Neural progenitor cell (in vitro differentiated cells): ENCODE results near the gene NELFCD. TPM values are rescaled to one million over a fixed set of nuclear protein-coding genes. Genes with fewer than 3 reads are reported as not detected.

Experiments
- DNase-seq: peaks from one replicate; pipeline ENCODE4 v3.0.0-alpha.2; 2016; ENCODE audit warnings: low spot score
- H2AFZ ChIP-seq: fragments of 200-600 bp; sonication (generic); replicated peaks from 2 replicates; pipeline ENCODE4 v1.6.1; 2016; ENCODE audit warnings: antibody characterized with exemption
- H3F3A ChIP-seq: fragments of 200-600 bp; sonication (generic); 2 replicates; pipeline ENCODE4 v1.6.1; 2016; ENCODE audit warnings: antibody characterized with exemption, low read depth
- H3K27ac ChIP-seq: fragments of 200-600 bp; sonication (generic); 2 replicates; pipeline ENCODE4 v1.5.1; 2016; ENCODE audit warnings: mild to moderate bottlenecking
- H3K27me3 ChIP-seq: fragments of 200-600 bp; sonication (generic); 2 replicates; pipeline ENCODE4 v1.6.1; 2016; ENCODE audit warnings: mild to moderate bottlenecking, moderate library complexity
- H3K36me3 ChIP-seq: fragments of 200-600 bp; sonication (generic); 2 replicates; pipeline ENCODE4 v1.5.1; 2016
- H3K4me1 ChIP-seq: fragments of 200-600 bp; sonication (generic); 2 replicates; pipeline ENCODE4 v1.6.1; 2016; ENCODE audit warnings: mixed run types
- H3K4me2 ChIP-seq: fragments of 200-600 bp; sonication (generic); 2 replicates; pipeline ENCODE4 v1.6.1; 2016
- H3K4me3 ChIP-seq: fragments of 200-600 bp; sonication (generic); 2 replicates; pipeline ENCODE4 v1.5.1; 2016
- H3K79me2 ChIP-seq: fragments of 200-600 bp; sonication (generic); 2 replicates; pipeline ENCODE4 v1.6.1; 2016; ENCODE audit warnings: low read depth
- H3K9ac ChIP-seq: fragments of 200-600 bp; sonication (generic); 2 replicates; pipeline ENCODE4 v1.6.1; 2016
- H3K9me3 ChIP-seq: fragments of 200-600 bp; sonication (generic); 2 replicates; pipeline ENCODE4 v1.5.1; 2016; ENCODE audit warnings: low read depth
- H4K20me1 ChIP-seq: fragments of 200-600 bp; sonication (generic); 2 replicates; pipeline ENCODE4 v1.6.1; 2016; ENCODE audit warnings: low read depth
- H3K27ac Mint-ChIP-seq: 3 replicates; pipeline ENCODE4 v1.8.0; 2021; ENCODE audit warnings: mixed read lengths
- H3K27me3 Mint-ChIP-seq: 2 replicates; pipeline ENCODE4 v1.8.0; 2022; ENCODE audit warnings: low read depth, mild to moderate bottlenecking, inconsistent platforms, moderate library complexity, mixed read lengths; ENCODE audit not compliant: insufficient read depth
- H3K36me3 Mint-ChIP-seq: 3 replicates; pipeline ENCODE4 v1.8.0; 2021; ENCODE audit warnings: mixed read lengths
- H3K4me1 Mint-ChIP-seq: 3 replicates; pipeline ENCODE4 v1.8.0; 2021; ENCODE audit warnings: mixed read lengths
- H3K4me3 Mint-ChIP-seq: 3 replicates; pipeline ENCODE4 v1.8.0; 2021; ENCODE audit warnings: mild to moderate bottlenecking, moderate library complexity, mixed read lengths
- H3K9me3 Mint-ChIP-seq: 3 replicates; pipeline ENCODE4 v1.8.0; 2020; ENCODE audit warnings: mixed read lengths
- EZH2 ChIP-seq: fragments of 200-600 bp; sonication (generic); IDR thresholded peaks from 2 replicates; pipeline ENCODE4 v1.6.1; 2017; ENCODE audit warnings: antibody characterized with exemption, mild to moderate bottlenecking, moderate library complexity
- EZH2phosphoT487 ChIP-seq: fragments of 200-600 bp; sonication (generic); IDR thresholded peaks from 2 replicates; pipeline ENCODE4 v1.6.1; 2017; ENCODE audit warnings: antibody characterized with exemption
- total RNA-seq: library from RNA; depleted of rRNA; stranded (reverse); fragments of >200 nt; gene quantifications from 2 replicates; pipeline ENCODE4 v1.2.3, GENCODE V29; 2015; ENCODE audit warnings: low replicate concordance
- TF ChIP-seq, protein P1 (sequence below): fragments of 200-600 bp; sonication (generic); IDR thresholded peaks from 2 replicates; pipeline ENCODE4 v1.5.1; 2017; ENCODE audit warnings: antibody characterized with exemption, mild to moderate bottlenecking

The NELFCD gene
- total RNA-seq, 1 donor from 2014 or later, result 58.9 TPM

DNA sequence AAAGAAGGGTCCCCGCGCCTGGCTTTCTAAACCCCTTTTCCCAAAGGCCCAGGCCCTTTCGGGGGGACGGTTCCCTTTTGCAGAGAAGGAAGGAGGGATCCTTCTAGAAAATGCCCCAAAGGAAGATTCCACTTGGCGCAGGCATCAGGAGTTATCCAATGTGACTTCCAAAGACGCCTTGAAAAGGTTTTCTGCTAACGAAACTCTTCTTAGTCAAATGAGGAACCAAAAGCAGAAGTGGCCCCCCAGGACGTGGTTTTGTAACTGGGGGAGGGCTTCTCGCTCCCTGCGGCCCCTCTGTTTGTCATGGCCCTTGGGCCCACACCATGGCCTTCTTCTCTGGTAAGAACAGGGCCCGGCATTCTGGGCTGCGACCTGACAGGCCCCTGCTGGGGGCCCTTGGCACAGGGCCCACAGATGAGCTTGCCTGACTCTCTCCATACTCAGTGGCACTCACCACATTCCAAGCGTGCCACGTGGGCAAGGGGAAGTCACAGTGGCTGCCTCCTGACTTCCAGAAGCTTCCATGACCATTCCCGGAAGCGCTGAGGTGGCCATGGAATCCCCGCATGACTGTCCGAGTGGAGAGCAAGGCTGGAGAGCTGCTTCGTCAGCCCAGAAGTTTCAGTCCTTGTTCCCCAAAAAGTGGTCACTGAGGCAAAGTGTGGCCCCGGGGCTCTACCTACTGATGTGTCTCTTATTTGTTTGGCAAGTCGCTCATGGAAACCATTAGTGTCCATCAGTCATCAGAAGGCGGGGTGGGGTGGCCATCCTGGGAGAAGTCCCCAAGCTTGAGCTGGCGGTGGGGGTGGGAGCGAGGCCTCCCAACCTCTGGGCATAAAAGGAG lies 26.8 kb downstream of the NELFCD start:
- Histone ChIP-seq H3K36me3 (no peaks in the 10 kb centered on the region), H3K4me3 (no peak overlapping the region), H3K9me3 (no peaks in the 10 kb centered on the region), H3F3A (no peaks in the 10 kb centered on the region), H3K9ac (no peak overlapping the region), H2AFZ (peak overlapping the region; percentile 83), H4K20me1 (peaks cover 6% of the 10 kb centered on the region), H3K79me2 (no peaks in the 10 kb centered on the region), H3K4me2 (peak overlapping the region; percentile 88), H3K4me1 (peaks cover 9% of the 10 kb centered on the region), H3K27me3 (peaks cover 11% of the 10 kb centered on the region), H3K27ac (no peak overlapping the region)
- Mint-ChIP-seq H3K27ac (no peak overlapping the region), H3K4me3 (peak overlapping the region; percentile 78), H3K4me1 (peaks cover 36% of the 10 kb centered on the region), H3K36me3 (peaks cover 5% of the 10 kb centered on the region), H3K27me3 (peaks cover 4% of the 10 kb centered on the region), H3K9me3 (no peaks in the 10 kb centered on the region)
- no peak for TF ChIP-seq EZH2
- TF ChIP-seq, protein P1, sequence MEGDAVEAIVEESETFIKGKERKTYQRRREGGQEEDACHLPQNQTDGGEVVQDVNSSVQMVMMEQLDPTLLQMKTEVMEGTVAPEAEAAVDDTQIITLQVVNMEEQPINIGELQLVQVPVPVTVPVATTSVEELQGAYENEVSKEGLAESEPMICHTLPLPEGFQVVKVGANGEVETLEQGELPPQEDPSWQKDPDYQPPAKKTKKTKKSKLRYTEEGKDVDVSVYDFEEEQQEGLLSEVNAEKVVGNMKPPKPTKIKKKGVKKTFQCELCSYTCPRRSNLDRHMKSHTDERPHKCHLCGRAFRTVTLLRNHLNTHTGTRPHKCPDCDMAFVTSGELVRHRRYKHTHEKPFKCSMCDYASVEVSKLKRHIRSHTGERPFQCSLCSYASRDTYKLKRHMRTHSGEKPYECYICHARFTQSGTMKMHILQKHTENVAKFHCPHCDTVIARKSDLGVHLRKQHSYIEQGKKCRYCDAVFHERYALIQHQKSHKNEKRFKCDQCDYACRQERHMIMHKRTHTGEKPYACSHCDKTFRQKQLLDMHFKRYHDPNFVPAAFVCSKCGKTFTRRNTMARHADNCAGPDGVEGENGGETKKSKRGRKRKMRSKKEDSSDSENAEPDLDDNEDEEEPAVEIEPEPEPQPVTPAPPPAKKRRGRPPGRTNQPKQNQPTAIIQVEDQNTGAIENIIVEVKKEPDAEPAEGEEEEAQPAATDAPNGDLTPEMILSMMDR, result no peak
- TF ChIP-seq EZH2phosphoT487, result no peak
- no peak for DNase-seq

DNA sequence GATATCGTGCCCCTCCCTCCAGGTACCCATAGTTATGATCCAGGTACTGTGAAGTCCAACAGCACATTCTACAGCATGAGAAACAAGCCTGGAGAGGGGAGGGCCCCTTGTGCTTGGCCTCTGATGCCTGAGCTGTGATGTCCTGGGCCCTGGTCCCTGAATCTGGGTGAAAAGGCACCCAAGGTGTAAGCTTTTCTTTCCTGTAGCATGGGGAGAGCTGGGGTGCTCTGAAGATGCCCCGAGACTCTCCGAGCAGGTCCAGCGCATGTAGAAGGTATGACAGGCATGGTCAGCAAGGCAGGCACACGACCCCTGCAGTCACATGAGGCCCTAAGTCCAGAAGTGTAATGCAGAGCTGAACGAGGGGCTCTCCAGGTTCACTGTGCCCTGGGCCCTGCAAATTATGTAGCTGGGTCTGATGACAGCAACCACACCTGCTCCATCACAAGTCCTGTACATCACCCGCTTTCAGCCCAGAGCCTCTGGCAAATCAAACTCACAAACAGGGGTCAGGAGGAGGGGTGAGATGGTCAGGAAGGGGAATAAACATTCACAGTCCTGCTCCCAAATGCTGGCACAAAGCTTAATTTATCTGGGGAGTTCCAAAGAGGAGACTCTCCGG lies 27.8 kb downstream of the NELFCD start:
- Mint-ChIP-seq H3K4me1 (peaks cover 27% of the 10 kb centered on the region), H3K9me3 (no peaks in the 10 kb centered on the region), H3K27ac (no peak overlapping the region), H3K36me3 (peaks cover 4% of the 10 kb centered on the region), H3K4me3 (no peak overlapping the region), H3K27me3 (peaks cover 4% of the 10 kb centered on the region)
- no peaks in the 10 kb centered on the region for H3F3A ChIP-seq
- H2AFZ ChIP-seq, result no peak overlapping the region
- H3K4me3 ChIP-seq, result no peak overlapping the region
- H4K20me1 ChIP-seq, result no peaks in the 10 kb centered on the region
- TF ChIP-seq EZH2phosphoT487, result no peak
- no peak for TF ChIP-seq EZH2
- TF ChIP-seq, protein P1, result no peak
- H3K27ac ChIP-seq, result no peak overlapping the region
- no peak overlapping the region for H3K9ac ChIP-seq
- no peaks in the 10 kb centered on the region for H3K36me3 ChIP-seq
- H3K27me3 ChIP-seq, result peaks cover 11% of the 10 kb centered on the region
- DNase-seq, result no peak
- H3K79me2 ChIP-seq, result no peaks in the 10 kb centered on the region
- peaks cover 9% of the 10 kb centered on the region for H3K4me1 ChIP-seq
- no peaks in the 10 kb centered on the region for H3K9me3 ChIP-seq
- no peak overlapping the region for H3K4me2 ChIP-seq

DNA sequence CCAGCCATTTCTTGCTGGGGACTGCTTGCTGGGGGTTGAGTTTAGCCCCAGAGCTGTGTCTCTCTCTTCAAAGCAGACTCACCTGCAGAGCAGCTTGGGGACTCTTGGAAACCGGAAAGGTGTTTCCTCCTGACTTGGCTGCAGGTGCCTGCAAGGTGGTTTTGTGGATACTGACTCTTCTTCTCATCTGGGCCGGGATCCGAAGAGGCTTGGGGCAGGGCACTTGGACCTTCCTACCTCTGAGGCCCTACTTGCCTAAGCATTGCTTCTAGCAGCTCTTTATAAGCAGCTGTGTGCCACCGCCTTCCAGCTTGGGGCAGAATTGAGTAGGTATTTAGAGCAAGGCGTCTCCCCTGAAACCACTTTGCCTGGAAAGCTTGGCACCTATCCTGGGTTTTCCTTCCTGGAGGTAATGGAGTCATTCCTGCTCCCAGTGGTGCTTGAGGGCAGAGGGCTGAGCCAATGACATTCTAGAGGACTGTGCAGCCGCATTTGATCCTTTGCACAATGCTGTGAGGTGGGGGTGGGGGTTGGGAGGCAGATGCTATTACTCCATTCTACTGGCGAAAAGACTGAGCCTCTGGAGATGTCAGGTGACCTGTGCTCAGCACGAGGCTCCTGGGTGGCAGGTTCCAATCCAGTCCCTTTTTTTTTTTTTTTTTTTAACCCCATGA lies 29.4 kb downstream of the NELFCD start:
- Mint-ChIP-seq H3K4me3 (no peak overlapping the region), H3K27ac (peak overlapping the region; percentile 81), H3K27me3 (peaks cover 2% of the 10 kb centered on the region), H3K36me3 (no peaks in the 10 kb centered on the region), H3K4me1 (peaks cover 22% of the 10 kb centered on the region), H3K9me3 (no peaks in the 10 kb centered on the region)
- Histone ChIP-seq H3F3A (no peaks in the 10 kb centered on the region), H3K4me1 (peaks cover 9% of the 10 kb centered on the region), H2AFZ (no peak overlapping the region), H3K4me3 (no peak overlapping the region), H3K4me2 (no peak overlapping the region), H3K9me3 (no peaks in the 10 kb centered on the region), H3K27me3 (peaks cover 11% of the 10 kb centered on the region), H3K9ac (no peak overlapping the region), H3K27ac (no peak overlapping the region), H4K20me1 (no peaks in the 10 kb centered on the region), H3K79me2 (no peaks in the 10 kb centered on the region), H3K36me3 (no peaks in the 10 kb centered on the region)
- TF ChIP-seq EZH2, result no peak
- TF ChIP-seq EZH2phosphoT487, result no peak
- TF ChIP-seq, protein P1, result no peak
- DNase-seq, result no peak
